Activated CD4-positive, alpha-beta T cell treated with anti-CD3 and anti-CD28 coated beads, Interleukin-2, Interleukin-6, amounts not matched to agents 100 ng/mL and 50 ng/mL, durations not matched to agents 16 hours and 8 hours (primary cell): ENCODE results near the gene ZPBP2.

Source experiments
- DNase-seq: peaks from one replicate; pipeline ENCODE4 v3.0.0-alpha.2; 2020

ZPBP2 gene

GRCh38 chr17:39919087-39919683, 51.2 kb downstream of the ZPBP2 start:
- no peak for DNase-seq

- peak; percentile 62 for DNase-seq
These were observed 52.5 kb downstream of the ZPBP2 start for GRCh38 chr17:39920218-39921210.

GRCh38 chr17:39921323-39921722, 53.3 kb downstream of the ZPBP2 start:
- peak; percentile 32 for DNase-seq

GRCh38 chr17:39922006-39922405, 54.0 kb downstream of the ZPBP2 start:
- no peak for DNase-seq

GRCh38 chr17:39923230-39923629, 55.2 kb downstream of the ZPBP2 start:
- DNase-seq: no peak

- DNase-seq: no peak
These were observed 56.1 kb downstream of the ZPBP2 start for GRCh38 chr17:39923836-39924690.

- DNase-seq: no peak
These were observed 56.7 kb downstream of the ZPBP2 start for GRCh38 chr17:39924691-39925055.

GRCh38 chr17:39925282-39926134, 57.5 kb downstream of the ZPBP2 start:
- no peak for DNase-seq

- DNase-seq: no peak
These were observed 58.2 kb downstream of the ZPBP2 start for GRCh38 chr17:39926135-39926587.

GRCh38 chr17:39926588-39927100, 58.6 kb downstream of the ZPBP2 start:
- peak; percentile 78 for DNase-seq
